Measurements from ENCODE around the gene ABCC8.

DNA sequence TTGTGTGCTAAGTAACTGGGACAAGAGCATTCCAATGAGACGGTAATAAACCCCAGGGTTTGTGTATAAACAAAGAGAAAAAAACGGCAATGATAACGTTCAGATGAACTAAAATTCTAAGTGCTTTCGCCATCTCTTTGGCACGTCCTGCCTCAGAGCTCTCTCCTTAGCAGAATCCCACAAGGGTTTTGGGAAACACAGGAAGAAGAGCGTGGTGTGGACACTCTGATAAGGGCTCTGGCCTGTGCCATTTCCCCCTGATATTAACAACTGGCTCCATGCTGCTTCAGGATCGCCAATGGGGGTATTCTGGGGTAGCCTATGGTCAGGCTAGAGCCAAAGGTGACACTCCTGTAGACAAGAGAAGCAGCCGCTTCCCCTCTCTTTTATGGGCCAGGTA lies 18.4 kb downstream of the ABCC8 start:
- TF ChIP-seq, protein P1, sequence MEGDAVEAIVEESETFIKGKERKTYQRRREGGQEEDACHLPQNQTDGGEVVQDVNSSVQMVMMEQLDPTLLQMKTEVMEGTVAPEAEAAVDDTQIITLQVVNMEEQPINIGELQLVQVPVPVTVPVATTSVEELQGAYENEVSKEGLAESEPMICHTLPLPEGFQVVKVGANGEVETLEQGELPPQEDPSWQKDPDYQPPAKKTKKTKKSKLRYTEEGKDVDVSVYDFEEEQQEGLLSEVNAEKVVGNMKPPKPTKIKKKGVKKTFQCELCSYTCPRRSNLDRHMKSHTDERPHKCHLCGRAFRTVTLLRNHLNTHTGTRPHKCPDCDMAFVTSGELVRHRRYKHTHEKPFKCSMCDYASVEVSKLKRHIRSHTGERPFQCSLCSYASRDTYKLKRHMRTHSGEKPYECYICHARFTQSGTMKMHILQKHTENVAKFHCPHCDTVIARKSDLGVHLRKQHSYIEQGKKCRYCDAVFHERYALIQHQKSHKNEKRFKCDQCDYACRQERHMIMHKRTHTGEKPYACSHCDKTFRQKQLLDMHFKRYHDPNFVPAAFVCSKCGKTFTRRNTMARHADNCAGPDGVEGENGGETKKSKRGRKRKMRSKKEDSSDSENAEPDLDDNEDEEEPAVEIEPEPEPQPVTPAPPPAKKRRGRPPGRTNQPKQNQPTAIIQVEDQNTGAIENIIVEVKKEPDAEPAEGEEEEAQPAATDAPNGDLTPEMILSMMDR (IDR thresholded peaks at IDR 0.05) = no peak
- TF ChIP-seq POLR2A (IDR thresholded peaks at IDR 0.05) (no peak), EP300 (IDR thresholded peaks at IDR 0.05; ENCODE audit: low read depth) (no peak), POLR2AphosphoS5 (IDR thresholded peaks at IDR 0.05) (no peak)

All from transverse colon (tissue), 4 donors.